Measurements from ENCODE around the gene GADD45G.

Gene GADD45G

GRCh38 chr9:89630508-89630907 lies 25.7 kb downstream of the GADD45G start:
- DNase-seq (ENCODE audit: low spot score), result no peak

GRCh38 chr9:89631384-89631783 lies 26.6 kb downstream of the GADD45G start:
- no peak for DNase-seq (ENCODE audit: low spot score)

GRCh38 chr9:89632192-89632733 lies 27.5 kb downstream of the GADD45G start:
- DNase-seq (ENCODE audit: low spot score), result no peak

GRCh38 chr9:89632736-89633135 lies 27.9 kb downstream of the GADD45G start:
- no peak for DNase-seq (ENCODE audit: low spot score)

GRCh38 chr9:89633404-89633803 lies 28.6 kb downstream of the GADD45G start:
- DNase-seq (ENCODE audit: low spot score), result no peak

- no peak for DNase-seq (ENCODE audit: low spot score)
Measured at GRCh38 chr9:89633920-89634319, 29.1 kb downstream of the GADD45G start.

- DNase-seq (ENCODE audit: low spot score), result peak; percentile 73
Measured at GRCh38 chr9:89634995-89635742, 30.4 kb downstream of the GADD45G start.

- no peak for DNase-seq (ENCODE audit: low spot score)
Measured at GRCh38 chr9:89635816-89636215, 31.0 kb downstream of the GADD45G start.

GRCh38 chr9:89637787-89638186 lies 33.0 kb downstream of the GADD45G start:
- DNase-seq (ENCODE audit: low spot score), result no peak

GRCh38 chr9:89638359-89638758 lies 33.5 kb downstream of the GADD45G start:
- no peak for DNase-seq (ENCODE audit: low spot score)

GRCh38 chr9:89638893-89639292 lies 34.1 kb downstream of the GADD45G start:
- no peak for DNase-seq (ENCODE audit: low spot score)

GRCh38 chr9:89639367-89639795 lies 34.6 kb downstream of the GADD45G start:
- peak; percentile 16 for DNase-seq (ENCODE audit: low spot score)

GRCh38 chr9:89639961-89640360 lies 35.1 kb downstream of the GADD45G start:
- DNase-seq (ENCODE audit: low spot score), result no peak

- no peak for DNase-seq (ENCODE audit: low spot score)
Measured at GRCh38 chr9:89640361-89640760, 35.5 kb downstream of the GADD45G start.

- no peak for DNase-seq (ENCODE audit: low spot score)
Measured at GRCh38 chr9:89640801-89641200, 36.0 kb downstream of the GADD45G start.

GRCh38 chr9:89641980-89642379 lies 37.2 kb downstream of the GADD45G start:
- DNase-seq (ENCODE audit: low spot score), result no peak

GRCh38 chr9:89642789-89643188 lies 38.0 kb downstream of the GADD45G start:
- no peak for DNase-seq (ENCODE audit: low spot score)

GRCh38 chr9:89646189-89646939 lies 41.6 kb downstream of the GADD45G start:
- DNase-seq (ENCODE audit: low spot score), result no peak

GRCh38 chr9:89647366-89648128 lies 42.7 kb downstream of the GADD45G start:
- DNase-seq (ENCODE audit: low spot score), result no peak

- no peak for DNase-seq (ENCODE audit: low spot score)
Measured at GRCh38 chr9:89648247-89649000, 43.6 kb downstream of the GADD45G start.

- no peak for DNase-seq (ENCODE audit: low spot score)
Measured at GRCh38 chr9:89649039-89649691, 44.4 kb downstream of the GADD45G start.
